Right ventricle myocardium inferior (tissue), 1 donor: ENCODE results near the gene DGUOK. TPM values are rescaled to one million over a fixed set of nuclear protein-coding genes. Genes with fewer than 3 reads are reported as not detected.
"Not testable (repeated sequence)": the region's sequence is repeated elsewhere in the genome, so short reads cannot be mapped to it uniquely, and the experiment has no call there.

Experiments
- ATAC-seq: fragments of 200-7000 bp; cut with Tn5 transposase; one replicate; pipeline ENCODE4 v1.9.1; 2020; ENCODE audit warnings: mild to moderate bottlenecking, moderate library complexity
- DNase-seq: peaks from one replicate; pipeline ENCODE4 v3.0.0; 2021; ENCODE audit errors: missing footprints
- intact Hi-C: fragments of 100-400 bp; cut with DNase I; formaldehyde crosslinking; loops from one replicate; pipeline ENCODE4 v1.11.0; 2022
- total RNA-seq: library from RNA; stranded (reverse); fragmentation: NEBNext Ultra II Directional; extraction: Animal tissue kit (Norgen Biotek cat#: 25700); gene quantifications from one replicate; pipeline ENCODE4 v1.2.1, GENCODE V29; 2021
- donor health status: DM: no; HTN: yes; CAD: no; lungs with severe emphysema.

Gene DGUOK
- total RNA-seq, 1 donor from 2014 or later = 17.9 TPM

GRCh38 chr2:73897240-73897583 lies 29.5 kb upstream of the DGUOK start:
- intact Hi-C loops = no loop called here
- ATAC-seq (no peak), DNase-seq (no peak)

GRCh38 chr2:73897934-73898333 lies 28.7 kb upstream of the DGUOK start:
- no peak for DNase-seq
- intact Hi-C loops = no loop called here
- ATAC-seq = no peak

GRCh38 chr2:73899801-73900336 lies 26.8 kb upstream of the DGUOK start:
- intact Hi-C loops = no loop called here
- no peak for ATAC-seq
- DNase-seq = no peak

GRCh38 chr2:73901143-73901542 lies 25.5 kb upstream of the DGUOK start:
- no peak for DNase-seq
- no peak for ATAC-seq
- intact Hi-C loops = no loop called here

- intact Hi-C loops = no loop called here
Measured at GRCh38 chr2:73902284-73902683, 24.4 kb upstream of the DGUOK start.

GRCh38 chr2:73903313-73903712 lies 23.4 kb upstream of the DGUOK start:
- intact Hi-C loops = no loop called here

More at GRCh38 chr2:73902284-73902683, 24.4 kb upstream of the DGUOK start:
- DNase-seq = no peak
- ATAC-seq = no peak

GRCh38 chr2:73903949-73904613 lies 22.6 kb upstream of the DGUOK start:
- ATAC-seq, intact Hi-C loops, DNase-seq: not testable (repeated sequence)

More at GRCh38 chr2:73903313-73903712, 23.4 kb upstream of the DGUOK start:
- DNase-seq = no peak
- no peak for ATAC-seq

- DNase-seq (no peak), ATAC-seq (no peak)
- intact Hi-C loops = no loop called here
Measured at GRCh38 chr2:73904952-73905351, 21.7 kb upstream of the DGUOK start.

GRCh38 chr2:73906847-73907505 lies 19.7 kb upstream of the DGUOK start:
- ATAC-seq (no peak), DNase-seq (no peak)
- intact Hi-C loops = no loop called here

GRCh38 chr2:73907840-73908452 lies 18.7 kb upstream of the DGUOK start:
- no peak for DNase-seq
- ATAC-seq = no peak
- intact Hi-C loops = no loop called here

- no peak for DNase-seq
- intact Hi-C loops = no loop called here
Measured at GRCh38 chr2:73908689-73909652, 17.7 kb upstream of the DGUOK start.

GRCh38 chr2:73910873-73911547 lies 15.7 kb upstream of the DGUOK start:
- DNase-seq (no peak), ATAC-seq (no peak)
- intact Hi-C loops = no loop called here

More at GRCh38 chr2:73908689-73909652, 17.7 kb upstream of the DGUOK start:
- ATAC-seq = no peak

GRCh38 chr2:73911548-73912208 lies 15.0 kb upstream of the DGUOK start:
- intact Hi-C loops = no loop called here
- DNase-seq (no peak), ATAC-seq (no peak)

GRCh38 chr2:73913414-73914054 lies 13.1 kb upstream of the DGUOK start:
- ATAC-seq = no peak
- no peak for DNase-seq

GRCh38 chr2:73914667-73915066 lies 12.0 kb upstream of the DGUOK start:
- ATAC-seq = no peak
- intact Hi-C loops = no loop called here
- DNase-seq = no peak

More at GRCh38 chr2:73913414-73914054, 13.1 kb upstream of the DGUOK start:
- intact Hi-C loops = no loop called here

- no peak for DNase-seq
- ATAC-seq = no peak
- intact Hi-C loops = no loop called here
Measured at GRCh38 chr2:73915437-73915993, 11.2 kb upstream of the DGUOK start.

GRCh38 chr2:73916666-73917065 lies 10.0 kb upstream of the DGUOK start:
- ATAC-seq (no peak), DNase-seq (no peak)
- intact Hi-C loops = no loop called here
